ENCODE measurements around the gene PSMG3.

DNA sequence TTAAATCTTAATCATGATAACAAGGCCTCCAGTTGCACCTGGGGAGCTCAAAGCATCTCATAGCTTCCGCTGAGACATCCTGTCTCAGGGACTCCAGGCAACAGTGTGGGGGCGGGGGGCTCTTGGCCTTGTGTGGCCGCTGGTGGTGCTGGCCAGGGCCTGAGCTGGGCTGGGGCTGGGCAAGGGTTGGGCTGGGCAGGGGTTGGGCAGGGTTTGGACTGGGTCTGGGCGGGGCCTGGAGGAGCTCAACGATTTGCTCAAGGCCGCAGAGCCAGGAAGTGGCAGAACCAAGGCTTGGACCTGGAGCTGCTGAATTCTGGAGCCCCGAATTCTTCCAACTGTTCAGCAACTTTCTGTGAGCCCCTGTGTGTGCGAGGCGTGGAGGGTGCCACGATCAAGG lies 37.9 kb upstream of the PSMG3 start:
- no peak for TF ChIP-seq POLR2A (IDR thresholded peaks at IDR 0.05)
- TF ChIP-seq, protein P1, sequence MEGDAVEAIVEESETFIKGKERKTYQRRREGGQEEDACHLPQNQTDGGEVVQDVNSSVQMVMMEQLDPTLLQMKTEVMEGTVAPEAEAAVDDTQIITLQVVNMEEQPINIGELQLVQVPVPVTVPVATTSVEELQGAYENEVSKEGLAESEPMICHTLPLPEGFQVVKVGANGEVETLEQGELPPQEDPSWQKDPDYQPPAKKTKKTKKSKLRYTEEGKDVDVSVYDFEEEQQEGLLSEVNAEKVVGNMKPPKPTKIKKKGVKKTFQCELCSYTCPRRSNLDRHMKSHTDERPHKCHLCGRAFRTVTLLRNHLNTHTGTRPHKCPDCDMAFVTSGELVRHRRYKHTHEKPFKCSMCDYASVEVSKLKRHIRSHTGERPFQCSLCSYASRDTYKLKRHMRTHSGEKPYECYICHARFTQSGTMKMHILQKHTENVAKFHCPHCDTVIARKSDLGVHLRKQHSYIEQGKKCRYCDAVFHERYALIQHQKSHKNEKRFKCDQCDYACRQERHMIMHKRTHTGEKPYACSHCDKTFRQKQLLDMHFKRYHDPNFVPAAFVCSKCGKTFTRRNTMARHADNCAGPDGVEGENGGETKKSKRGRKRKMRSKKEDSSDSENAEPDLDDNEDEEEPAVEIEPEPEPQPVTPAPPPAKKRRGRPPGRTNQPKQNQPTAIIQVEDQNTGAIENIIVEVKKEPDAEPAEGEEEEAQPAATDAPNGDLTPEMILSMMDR (IDR thresholded peaks at IDR 0.05): no peak
